Caco-2 (cell line): ENCODE measurements around the gene TSC22D1. TPM values are rescaled to one million over a fixed set of nuclear protein-coding genes. Genes with fewer than 3 reads are reported as not detected.

Experiments used
- BruUV-seq: library from RNA; stranded (reverse); fragments of 400-500 nt; replicated peaks from 2 replicates; lab custom pipeline; 2021; lab: Mats Ljungman, UMichigan
- CTCF ChIA-PET: fragments of 300-600 bp; sonication (Branson Sonifier 250); formaldehyde crosslinking; loops from one replicate; lab custom pipeline; 2022; ENCODE audit warnings: antibody characterized with exemption; lab: Charles Lee
- POLR2A ChIA-PET: fragments of 300-600 bp; sonication (Branson Sonifier 250); formaldehyde crosslinking; loops from one replicate; lab custom pipeline; 2022; ENCODE audit warnings: antibody characterized with exemption; lab: Charles Lee
- DNase-seq, 2 experiments: peaks; one replicate each; pipeline versions ENCODE4 v3.0.0 to v3.0.0-alpha.2; 2020 to 2022
- H3K27me3 ChIP-seq: replicated peaks from 2 replicates; pipeline ENCODE4 v1.6.0; 2011; ENCODE audit warnings: low read length; ENCODE audit not compliant: control insufficient read depth, insufficient read depth
- H3K36me3 ChIP-seq: 2 replicates; pipeline ENCODE4 v1.5.1; 2011; ENCODE audit warnings: low read length; ENCODE audit not compliant: control insufficient read depth, insufficient read depth
- H3K4me1 ChIP-seq: fragments of 250-450 bp; sonication (Bioruptor Pico); 2 replicates; pipeline ENCODE4 v1.5.1; 2020; ENCODE audit warnings: mild to moderate bottlenecking
- H3K4me3 ChIP-seq: 2 replicates; pipeline ENCODE4 v1.5.1; 2011; ENCODE audit warnings: low read depth, mild to moderate bottlenecking, control low read depth, low read length
- H3K9me3 ChIP-seq: fragments of 250-450 bp; sonication (Bioruptor Pico); 2 replicates; pipeline ENCODE4 v1.5.1; 2020; ENCODE audit warnings: mild to moderate bottlenecking, moderate library complexity
- H3K27ac Mint-ChIP-seq: one replicate; pipeline ENCODE4 v1.8.0; 2022; ENCODE audit warnings: mixed read lengths; ENCODE audit not compliant: unreplicated experiment
- H3K27me3 Mint-ChIP-seq: one replicate; pipeline ENCODE4 v1.8.0; 2022; ENCODE audit warnings: mixed read lengths; ENCODE audit not compliant: insufficient read depth, unreplicated experiment
- H3K36me3 Mint-ChIP-seq: one replicate; pipeline ENCODE4 v1.8.0; 2022; ENCODE audit warnings: mild to moderate bottlenecking, mixed read lengths; ENCODE audit not compliant: insufficient read depth, unreplicated experiment
- H3K4me1 Mint-ChIP-seq: one replicate; pipeline ENCODE4 v1.8.0; 2022; ENCODE audit warnings: low read depth, mixed read lengths; ENCODE audit not compliant: unreplicated experiment
- H3K4me3 Mint-ChIP-seq: one replicate; pipeline ENCODE4 v1.8.0; 2022; ENCODE audit warnings: mild to moderate bottlenecking, moderate library complexity, mixed read lengths; ENCODE audit not compliant: unreplicated experiment
- H3K9me3 Mint-ChIP-seq: one replicate; pipeline ENCODE4 v1.8.0; 2022; ENCODE audit warnings: mixed read lengths; ENCODE audit not compliant: unreplicated experiment
- CTCF ChIP-seq, 2 experiments: fragments of 200-600 bp in 1 of 2; IDR thresholded peaks; 1 replicate in 1 of 2; 2 replicates in 1 of 2; pipeline versions ENCODE4 v1.5.1 to v1.8.0; 2011 to 2022; ENCODE audit warnings: antibody characterized with exemption in 1 of 2, control low read depth in 1 of 2, inconsistent platforms in 1 of 2, low read depth in 1 of 2, low read length in 1 of 2, mild to moderate bottlenecking in 1 of 2, moderate library complexity in 1 of 2; ENCODE audit not compliant: insufficient read depth in 1 of 2, severe bottlenecking in 1 of 2, unreplicated experiment in 1 of 2
- intact Hi-C: fragments of 100-400 bp; cut with micrococcal nuclease; formaldehyde crosslinking; loops from one replicate; pipeline ENCODE4 v1.10.0; 2022; ENCODE audit not compliant: unreplicated experiment
- total RNA-seq: library from RNA; stranded (reverse); gene quantifications from 2 replicates; pipeline ENCODE4 v1.2.3, GENCODE V29; 2022

TSC22D1 gene
- total RNA-seq, 1 experiment from 2014 or later = 159 TPM

- CTCF ChIA-PET = no interaction called here
- no peak for DNase-seq
These were observed 43.9 kb upstream of the TSC22D1 start for GRCh38 chr13:44620057-44620456.

GRCh38 chr13:44619651-44620050, 43.5 kb upstream of the TSC22D1 start:
- Mint-ChIP-seq H3K9me3 (no peaks in the 10 kb centered on the region), H3K4me3 (no peak overlapping the region), H3K27me3 (no peaks in the 10 kb centered on the region), H3K36me3 (no peaks in the 10 kb centered on the region), H3K27ac (no peak overlapping the region), H3K4me1 (peaks cover 6% of the 10 kb centered on the region)
- DNase-seq = no peak
- ChIA-PET POLR2A (no interaction called here), CTCF (no interaction called here)
- Histone ChIP-seq H3K9me3 (no peaks in the 10 kb centered on the region), H3K4me3 (no peak overlapping the region), H3K4me1 (peaks cover 13% of the 10 kb centered on the region), H3K36me3 (no peaks in the 10 kb centered on the region), H3K27me3 (no peaks in the 10 kb centered on the region)
- no TSS peak for BruUV-seq
- TF ChIP-seq CTCF (IDR thresholded peaks at IDR 0.05; ENCODE audit: insufficient read depth in 1 of 2, low read depth in 1 of 2, low read length in 1 of 2, severe bottlenecking in 1 of 2, unreplicated experiment in 1 of 2) = no peak
- intact Hi-C loops = no loop called here

More at GRCh38 chr13:44620057-44620456, 43.9 kb upstream of the TSC22D1 start:
- no peaks in the 10 kb centered on the region for H3K9me3 ChIP-seq
- POLR2A ChIA-PET = no interaction called here
- Mint-ChIP-seq H3K4me3 (no peak overlapping the region), H3K9me3 (no peaks in the 10 kb centered on the region), H3K27ac (no peak overlapping the region), H3K27me3 (no peaks in the 10 kb centered on the region), H3K4me1 (peaks cover 6% of the 10 kb centered on the region), H3K36me3 (no peaks in the 10 kb centered on the region)
- H3K4me3 ChIP-seq = no peak overlapping the region
- H3K27me3 ChIP-seq = no peaks in the 10 kb centered on the region
- no peak for TF ChIP-seq CTCF (IDR thresholded peaks at IDR 0.05; ENCODE audit: insufficient read depth in 1 of 2, low read depth in 1 of 2, low read length in 1 of 2, severe bottlenecking in 1 of 2, unreplicated experiment in 1 of 2)
- no peaks in the 10 kb centered on the region for H3K36me3 ChIP-seq
- no TSS peak for BruUV-seq
- H3K4me1 ChIP-seq = peaks cover 13% of the 10 kb centered on the region
- intact Hi-C loops = no loop called here

GRCh38 chr13:44618326-44618725, 42.2 kb upstream of the TSC22D1 start:
- no TSS peak for BruUV-seq
- ChIA-PET POLR2A (no interaction called here), CTCF (no interaction called here)

More at GRCh38 chr13:44618326-44618725, 42.2 kb upstream of the TSC22D1 start:
- Mint-ChIP-seq H3K9me3 (no peaks in the 10 kb centered on the region), H3K27me3 (no peaks in the 10 kb centered on the region), H3K27ac (no peak overlapping the region), H3K36me3 (no peaks in the 10 kb centered on the region), H3K4me3 (no peak overlapping the region), H3K4me1 (peaks cover 6% of the 10 kb centered on the region)
- intact Hi-C loops = no loop called here
- peaks cover 13% of the 10 kb centered on the region for H3K4me1 ChIP-seq
- H3K27me3 ChIP-seq = no peaks in the 10 kb centered on the region
- H3K4me3 ChIP-seq = no peak overlapping the region
- TF ChIP-seq CTCF (IDR thresholded peaks at IDR 0.05; ENCODE audit: insufficient read depth in 1 of 2, low read depth in 1 of 2, low read length in 1 of 2, severe bottlenecking in 1 of 2, unreplicated experiment in 1 of 2) = no peak
- no peaks in the 10 kb centered on the region for H3K9me3 ChIP-seq
- H3K36me3 ChIP-seq = no peaks in the 10 kb centered on the region
- no peak for DNase-seq
